ENCODE results near the gene STXBP5.

DNA sequence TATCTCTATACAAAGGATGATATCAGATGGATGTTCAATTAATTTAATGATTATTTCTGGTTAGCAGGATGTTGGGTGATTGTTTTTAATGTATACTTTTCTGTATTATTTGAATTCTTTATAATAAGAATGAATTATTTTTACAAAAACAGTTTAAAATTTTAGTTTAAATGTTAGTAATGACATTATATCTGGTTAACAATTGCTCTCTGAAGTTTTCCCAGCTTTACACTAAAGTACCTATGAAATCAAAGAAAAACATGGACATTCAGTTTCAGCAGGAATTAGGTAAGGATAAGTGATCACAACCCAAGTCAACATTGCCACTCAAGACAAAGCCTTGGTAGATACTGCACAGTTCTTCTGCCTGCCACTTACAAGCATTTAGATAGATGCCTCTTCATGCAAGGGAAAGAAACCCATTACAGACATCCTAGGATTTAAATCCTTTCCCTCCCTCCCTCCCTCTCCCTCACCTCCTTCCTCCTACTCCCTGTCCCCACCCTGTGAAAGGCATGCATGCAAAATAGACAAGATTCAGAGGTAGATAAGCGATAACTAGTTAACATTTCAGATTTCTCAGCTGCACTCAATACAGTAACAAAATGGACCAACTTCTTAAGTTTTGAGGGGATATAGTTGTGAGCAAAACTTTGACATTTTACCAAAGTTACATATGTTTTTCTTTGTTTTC lies 143.8 kb downstream of the STXBP5 start:
- TF ChIP-seq, protein P1, sequence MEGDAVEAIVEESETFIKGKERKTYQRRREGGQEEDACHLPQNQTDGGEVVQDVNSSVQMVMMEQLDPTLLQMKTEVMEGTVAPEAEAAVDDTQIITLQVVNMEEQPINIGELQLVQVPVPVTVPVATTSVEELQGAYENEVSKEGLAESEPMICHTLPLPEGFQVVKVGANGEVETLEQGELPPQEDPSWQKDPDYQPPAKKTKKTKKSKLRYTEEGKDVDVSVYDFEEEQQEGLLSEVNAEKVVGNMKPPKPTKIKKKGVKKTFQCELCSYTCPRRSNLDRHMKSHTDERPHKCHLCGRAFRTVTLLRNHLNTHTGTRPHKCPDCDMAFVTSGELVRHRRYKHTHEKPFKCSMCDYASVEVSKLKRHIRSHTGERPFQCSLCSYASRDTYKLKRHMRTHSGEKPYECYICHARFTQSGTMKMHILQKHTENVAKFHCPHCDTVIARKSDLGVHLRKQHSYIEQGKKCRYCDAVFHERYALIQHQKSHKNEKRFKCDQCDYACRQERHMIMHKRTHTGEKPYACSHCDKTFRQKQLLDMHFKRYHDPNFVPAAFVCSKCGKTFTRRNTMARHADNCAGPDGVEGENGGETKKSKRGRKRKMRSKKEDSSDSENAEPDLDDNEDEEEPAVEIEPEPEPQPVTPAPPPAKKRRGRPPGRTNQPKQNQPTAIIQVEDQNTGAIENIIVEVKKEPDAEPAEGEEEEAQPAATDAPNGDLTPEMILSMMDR (IDR thresholded peaks at IDR 0.05; ENCODE audit: low read depth, low read length, poor library complexity, severe bottlenecking): no peak
- no peak for TF ChIP-seq EZH2phosphoT487 (IDR thresholded peaks at IDR 0.05; ENCODE audit: borderline replicate concordance, low read length)

All from DOHH2 (cell line).